VCaP (cell line): Measurements from ENCODE around the gene TJP1.

Source experiments
- H3K27ac ChIP-seq: fragments of 450-650 bp; 2 replicates; pipeline ENCODE4 v1.5.1; 2017
- CTCF ChIP-seq: fragments of 450-650 bp; conservative IDR thresholded peaks from 2 replicates; pipeline ENCODE4 v1.5.1; 2017; ENCODE audit warnings: mild to moderate bottlenecking, moderate library complexity

TJP1 gene

GRCh38 chr15:29821416-29822099 is 710 bp downstream of the TJP1 start:
- TF ChIP-seq CTCF = no peak
- peak overlapping the region; percentile 97 for H3K27ac ChIP-seq

- TF ChIP-seq CTCF = no peak
- peak overlapping the region; percentile 97 for H3K27ac ChIP-seq
Observed at GRCh38 chr15:29820394-29821154, 1.7 kb downstream of the TJP1 start.

GRCh38 chr15:29819979-29820378 is 2.3 kb downstream of the TJP1 start:
- peak overlapping the region; percentile 97 for H3K27ac ChIP-seq
- TF ChIP-seq CTCF = no peak

GRCh38 chr15:29818141-29818540 is 4.1 kb downstream of the TJP1 start:
- no peak for TF ChIP-seq CTCF
- peak overlapping the region; percentile 97; the same call in 1 of the 2 replicates for H3K27ac ChIP-seq

- peak overlapping the region; percentile 85; the same call in 1 of the 2 replicates for H3K27ac ChIP-seq
Observed at GRCh38 chr15:29817455-29817854, 4.8 kb downstream of the TJP1 start.

GRCh38 chr15:29815000-29815710 is 7.1 kb downstream of the TJP1 start:
- TF ChIP-seq CTCF = no peak
- H3K27ac ChIP-seq = peak overlapping the region; percentile 85

- H3K27ac ChIP-seq = peak overlapping the region; percentile 85
- no peak for TF ChIP-seq CTCF
Observed at GRCh38 chr15:29813009-29813408, 9.3 kb downstream of the TJP1 start.
